ENCODE data around the gene CDH1. TPM values are rescaled to one million over a fixed set of nuclear protein-coding genes. Genes with fewer than 3 reads are reported as not detected.

Gene CDH1
- polyA plus RNA-seq, 3 donors: 0.05 to 0.13 TPM; not detected in 1

DNA sequence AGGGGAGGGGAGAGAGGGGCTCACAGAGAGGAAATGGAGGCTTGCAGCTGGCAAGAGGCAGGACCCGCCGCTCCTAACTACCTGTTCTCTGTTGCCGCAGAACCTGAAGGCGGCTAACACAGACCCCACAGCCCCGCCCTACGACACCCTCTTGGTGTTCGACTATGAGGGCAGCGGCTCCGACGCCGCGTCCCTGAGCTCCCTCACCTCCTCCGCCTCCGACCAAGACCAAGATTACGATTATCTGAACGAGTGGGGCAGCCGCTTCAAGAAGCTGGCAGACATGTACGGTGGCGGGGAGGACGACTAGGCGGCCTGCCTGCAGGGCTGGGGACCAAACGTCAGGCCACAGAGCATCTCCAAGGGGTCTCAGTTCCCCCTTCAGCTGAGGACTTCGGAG lies 39.0 kb upstream of the CDH1 start:
- 83% methylated on average over 20 of the region's 23 CpGs for WGBS (ENCODE audit: insufficient coverage)
- DNase-seq: no peak
- no peak overlapping the region for H3K4me2 ChIP-seq (replicated peaks; ENCODE audit: extremely low read depth, low read length, poor library complexity, severe bottlenecking)
- H3K4me1 ChIP-seq (ENCODE audit: control insufficient read depth in 1 of 2, insufficient read depth in 2 of 2, low read length in 2 of 2): peaks cover 25 to 29% of the 10 kb centered on the region in 2 donors
- no peak overlapping the region for H3K9ac ChIP-seq (ENCODE audit: insufficient read depth, low read length, poor library complexity, severe bottlenecking)
- no peak overlapping the region for H3K27ac ChIP-seq (ENCODE audit: low read depth in 1 of 2, low read length in 2 of 2)
- peaks cover 19% of the 10 kb centered on the region for H3K4me1 Mint-ChIP-seq
- no peak overlapping the region for H3K4me3 ChIP-seq (replicated peaks in 1 of 3; ENCODE audit: low read depth in 2 of 3, low read length in 3 of 3)
- no peaks in the 10 kb centered on the region for H3K36me3 Mint-ChIP-seq
- TF ChIP-seq, protein P1, sequence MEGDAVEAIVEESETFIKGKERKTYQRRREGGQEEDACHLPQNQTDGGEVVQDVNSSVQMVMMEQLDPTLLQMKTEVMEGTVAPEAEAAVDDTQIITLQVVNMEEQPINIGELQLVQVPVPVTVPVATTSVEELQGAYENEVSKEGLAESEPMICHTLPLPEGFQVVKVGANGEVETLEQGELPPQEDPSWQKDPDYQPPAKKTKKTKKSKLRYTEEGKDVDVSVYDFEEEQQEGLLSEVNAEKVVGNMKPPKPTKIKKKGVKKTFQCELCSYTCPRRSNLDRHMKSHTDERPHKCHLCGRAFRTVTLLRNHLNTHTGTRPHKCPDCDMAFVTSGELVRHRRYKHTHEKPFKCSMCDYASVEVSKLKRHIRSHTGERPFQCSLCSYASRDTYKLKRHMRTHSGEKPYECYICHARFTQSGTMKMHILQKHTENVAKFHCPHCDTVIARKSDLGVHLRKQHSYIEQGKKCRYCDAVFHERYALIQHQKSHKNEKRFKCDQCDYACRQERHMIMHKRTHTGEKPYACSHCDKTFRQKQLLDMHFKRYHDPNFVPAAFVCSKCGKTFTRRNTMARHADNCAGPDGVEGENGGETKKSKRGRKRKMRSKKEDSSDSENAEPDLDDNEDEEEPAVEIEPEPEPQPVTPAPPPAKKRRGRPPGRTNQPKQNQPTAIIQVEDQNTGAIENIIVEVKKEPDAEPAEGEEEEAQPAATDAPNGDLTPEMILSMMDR (IDR thresholded peaks at IDR 0.05): no peak
- no peaks in the 10 kb centered on the region for H3K79me2 ChIP-seq (ENCODE audit: insufficient read depth, low read length)
- H2AFZ ChIP-seq (ENCODE audit: insufficient read depth, low read depth, low read length, poor library complexity, severe bottlenecking): no peak overlapping the region
- no peak overlapping the region for H3K27ac Mint-ChIP-seq
- H3K4me3 Mint-ChIP-seq: no peak overlapping the region
- H3K27me3 Mint-ChIP-seq (ENCODE audit: low read depth in 3 of 3): peaks cover 2 to 16% (median 8%) of the 10 kb centered on the region in 3 donors
- intact Hi-C loops (cut with micrococcal nuclease): no loop called here
- H3K9me3 ChIP-seq (replicated peaks in 1 of 2; ENCODE audit: control insufficient read depth in 1 of 2, insufficient read depth in 1 of 2, low read length in 2 of 2): no peaks in the 10 kb centered on the region
- H3K9me3 Mint-ChIP-seq: peaks cover 0 to 2% (median 0%) of the 10 kb centered on the region in 7 donors
- H3K36me3 ChIP-seq (replicated peaks in 1 of 2; ENCODE audit: control insufficient read depth in 1 of 2, insufficient read depth in 2 of 2, low read length in 2 of 2): no peaks in the 10 kb centered on the region
- no peaks in the 10 kb centered on the region for H3K27me3 ChIP-seq (ENCODE audit: control insufficient read depth in 2 of 2, insufficient read depth in 2 of 2, low read length in 2 of 2)
- H4K20me1 ChIP-seq (ENCODE audit: insufficient read depth, low read length): no peaks in the 10 kb centered on the region

DNA sequence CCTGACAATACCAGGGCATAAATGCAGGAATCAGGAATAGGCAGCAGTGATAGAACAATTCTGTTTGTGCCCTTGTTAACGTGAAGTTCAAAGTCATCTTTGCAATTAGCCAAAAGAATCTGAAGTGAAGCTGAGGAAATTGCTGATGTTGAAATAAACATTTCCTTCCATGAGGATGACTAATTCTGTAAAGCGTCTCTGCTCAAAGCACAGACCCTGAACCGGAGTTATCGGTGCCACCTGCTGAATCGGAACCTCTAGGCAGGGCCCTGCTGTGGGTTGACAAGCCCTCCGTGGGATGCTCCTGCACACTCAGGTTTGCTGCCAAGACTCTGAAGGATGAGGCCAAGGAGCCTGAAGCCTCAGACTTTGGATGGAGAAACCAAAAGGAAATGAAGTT lies 37.0 kb upstream of the CDH1 start:
- H3K4me3 ChIP-seq (replicated peaks in 1 of 3; ENCODE audit: low read depth in 2 of 3, low read length in 3 of 3): peak overlapping the region in 1 of 3 experiments; percentile 57
- no peaks in the 10 kb centered on the region for H3K36me3 Mint-ChIP-seq
- H3K36me3 ChIP-seq (replicated peaks in 1 of 2; ENCODE audit: control insufficient read depth in 1 of 2, insufficient read depth in 2 of 2, low read length in 2 of 2): no peaks in the 10 kb centered on the region
- peak overlapping the region; percentile 57 to 75 for H3K4me3 Mint-ChIP-seq
- intact Hi-C loops (cut with micrococcal nuclease): loop anchor here (10.0 kb wide), 2 partner anchors 105 to 425 kb away; no protein-coding TSS in a partner anchor
- H3K27ac ChIP-seq (ENCODE audit: low read depth in 1 of 2, low read length in 2 of 2): peak overlapping the region; percentile 3 to 17
- H3K9ac ChIP-seq (ENCODE audit: insufficient read depth, low read length, poor library complexity, severe bottlenecking): peak overlapping the region; percentile 19
- DNase-seq: peak; percentile 23 to 73 (median 55)
- H3K4me2 ChIP-seq (replicated peaks; ENCODE audit: extremely low read depth, low read length, poor library complexity, severe bottlenecking): peak overlapping the region; percentile 67
- H3K27me3 Mint-ChIP-seq (ENCODE audit: low read depth in 3 of 3): peaks cover 4 to 15% (median 5%) of the 10 kb centered on the region in 3 donors
- H3K9me3 ChIP-seq (replicated peaks in 1 of 2; ENCODE audit: control insufficient read depth in 1 of 2, insufficient read depth in 1 of 2, low read length in 2 of 2): no peaks in the 10 kb centered on the region
- H3K27me3 ChIP-seq (ENCODE audit: control insufficient read depth in 2 of 2, insufficient read depth in 2 of 2, low read length in 2 of 2): no peaks in the 10 kb centered on the region
- H3K27ac Mint-ChIP-seq: peak overlapping the region in 3 of 7 donors; percentile 26 to 76 (median 38)
- H3K9me3 Mint-ChIP-seq: peaks cover 0 to 2% (median 0%) of the 10 kb centered on the region in 7 donors
- H3K79me2 ChIP-seq (ENCODE audit: insufficient read depth, low read length): no peaks in the 10 kb centered on the region
- peak overlapping the region; percentile 60 for H2AFZ ChIP-seq (ENCODE audit: insufficient read depth, low read depth, low read length, poor library complexity, severe bottlenecking)
- TF ChIP-seq, protein P1 (IDR thresholded peaks at IDR 0.05): no peak
- H3K4me1 Mint-ChIP-seq: peaks cover 24% of the 10 kb centered on the region
- WGBS (ENCODE audit: insufficient coverage): 6% methylated on average over 5 of the region's 6 CpGs
- H4K20me1 ChIP-seq (ENCODE audit: insufficient read depth, low read length): no peaks in the 10 kb centered on the region
- peaks cover 30 to 36% of the 10 kb centered on the region in 2 donors for H3K4me1 ChIP-seq (ENCODE audit: control insufficient read depth in 1 of 2, insufficient read depth in 2 of 2, low read length in 2 of 2)
